GM12878 (cell line): ENCODE data around the gene CCDC117. TPM values are rescaled to one million over a fixed set of nuclear protein-coding genes. Genes with fewer than 3 reads are reported as not detected.

Experiments used
- ATF7 ChIP-seq: fragments of 450-650 bp; IDR thresholded peaks from 2 replicates; pipeline ENCODE4 v1.6.1; 2016; ENCODE audit warnings: low read depth, mild to moderate bottlenecking
- CEBPB ChIP-seq, 2 experiments: fragments of 150-350 bp in 1 of 2; IDR thresholded peaks; 2 replicates each; pipeline ENCODE4 v1.6.1; 2012 to 2014; ENCODE audit warnings: low read depth in 2 of 2, low read length in 2 of 2, borderline replicate concordance in 1 of 2, inconsistent platforms in 1 of 2
- CEBPZ ChIP-seq: fragments of 150-350 bp; IDR thresholded peaks from 2 replicates; pipeline ENCODE4 v1.6.1; 2016; ENCODE audit warnings: low read depth, low read length
- IKZF2 ChIP-seq, 2 experiments: fragments of 450-650 bp; IDR thresholded peaks; 2 replicates each; pipeline ENCODE4 v1.6.1; 2017; ENCODE audit warnings: mild to moderate bottlenecking in 2 of 2, moderate library complexity in 2 of 2
- KLF5 ChIP-seq: fragments of 450-650 bp; IDR thresholded peaks from 2 replicates; pipeline ENCODE4 v1.6.1; 2014; ENCODE audit warnings: mild to moderate bottlenecking; ENCODE audit not compliant: partially characterized antibody
- LARP7 ChIP-seq: fragments of 450-650 bp; IDR thresholded peaks from 2 replicates; pipeline ENCODE4 v1.6.1; 2017; ENCODE audit warnings: mild to moderate bottlenecking
- MAX ChIP-seq: IDR thresholded peaks from 2 replicates; pipeline ENCODE4 v1.6.1; 2012; ENCODE audit warnings: low read depth, low read length, improper control_type of control experiment
- POLR2A ChIP-seq: IDR thresholded peaks from 2 replicates; pipeline ENCODE4 v1.6.1; 2011; ENCODE audit warnings: low read depth, mild to moderate bottlenecking, low read length
- RAD21 ChIP-seq: IDR thresholded peaks from 2 replicates; pipeline ENCODE4 v1.6.1; 2011; ENCODE audit warnings: mild to moderate bottlenecking, low read depth, low read length, moderate library complexity; ENCODE audit not compliant: insufficient read depth
- RB1 ChIP-seq: fragments of 450-650 bp; formaldehyde crosslinking; IDR thresholded peaks from 2 replicates; pipeline ENCODE4 v1.6.1; 2017; ENCODE audit warnings: mild to moderate bottlenecking, borderline replicate concordance
- SKIL ChIP-seq: fragments of 450-650 bp; IDR thresholded peaks from 2 replicates; pipeline ENCODE4 v1.6.1; 2017; ENCODE audit warnings: mild to moderate bottlenecking, low read depth, inconsistent platforms; ENCODE audit not compliant: poor library complexity, severe bottlenecking
- WRNIP1 ChIP-seq: IDR thresholded peaks from 2 replicates; pipeline ENCODE4 v1.6.1; 2011; ENCODE audit warnings: low read depth, low read length, improper control_type of control experiment, borderline replicate concordance
- ZNF687 ChIP-seq: fragments of 450-650 bp; IDR thresholded peaks from 2 replicates; pipeline ENCODE4 v1.6.1; 2017; ENCODE audit warnings: mild to moderate bottlenecking, moderate library complexity
- polyA plus RNA-seq, 11 experiments: library from polyadenylated mRNA; depleted of rRNA in 4 of 11; unstranded in 6 of 11; stranded (reverse) in 5 of 11; fragments of >200 nt; fragmentation: Nextera tagmentation in 4 of 11; fragmentation: Illumina TruSeq in 1 of 11; extraction: Ambion mirVana in 4 of 11; extraction: Trizol in 1 of 11; gene quantifications; 1 replicate in 1 of 11; 2 replicates in 10 of 11; pipeline versions ENCODE4 v1.2.1 to v1.2.3, GENCODE V29; 2011 to 2016; ENCODE audit warnings: inconsistent platforms in 2 of 11, missing spikeins in 2 of 11, low read depth in 1 of 11
- total RNA-seq, 4 experiments: library from RNA; depleted of rRNA in 3 of 4; stranded (reverse); fragments of >200 nt in 3 of 4; fragmentation: Illumina TruSeq in 1 of 4; extraction: Trizol in 1 of 4; gene quantifications; 2 replicates each; pipeline versions ENCODE4 v1.2.1 to v1.2.3, GENCODE V29; 2013 to 2021

Gene CCDC117
- total and polyA plus RNA-seq, 10 of the 15 experiments (the other 5 are each of a cell fraction or from before 2014, with no cell fraction given), result 6.3 to 32.2 (median 20.6) TPM

- TF ChIP-seq RAD21, result no peak
- TF ChIP-seq KLF5, result no peak
- TF ChIP-seq ZNF687, result peak; percentile 52; the same call in 1 of the 2 replicates
- TF ChIP-seq RB1, result peak; percentile 73; the same call in 1 of the 2 replicates
- TF ChIP-seq WRNIP1, result no peak
- TF ChIP-seq POLR2A, result peak; percentile 98
- peak; percentile 58; the same call in 1 of the 2 replicates for TF ChIP-seq MAX
- no peak for TF ChIP-seq ATF7
- TF ChIP-seq CEBPZ, result no peak
- TF ChIP-seq LARP7, result peak; percentile 89
- TF ChIP-seq CEBPB (IDR thresholded peaks at IDR 0.05; ENCODE audit: borderline replicate concordance in 1 of 2, low read depth in 2 of 2, low read length in 2 of 2), result no peak
- TF ChIP-seq SKIL, result peak; percentile 24
- TF ChIP-seq IKZF2 (IDR thresholded peaks at IDR 0.05), result peak; percentile 53 to 55
Measured at GRCh38 chr22:28800308-28801041, 28.0 kb downstream of the CCDC117 start, which contains the start of gene XBP1 (continued).
